ENCODE measurements around the gene HERC2.

DNA sequence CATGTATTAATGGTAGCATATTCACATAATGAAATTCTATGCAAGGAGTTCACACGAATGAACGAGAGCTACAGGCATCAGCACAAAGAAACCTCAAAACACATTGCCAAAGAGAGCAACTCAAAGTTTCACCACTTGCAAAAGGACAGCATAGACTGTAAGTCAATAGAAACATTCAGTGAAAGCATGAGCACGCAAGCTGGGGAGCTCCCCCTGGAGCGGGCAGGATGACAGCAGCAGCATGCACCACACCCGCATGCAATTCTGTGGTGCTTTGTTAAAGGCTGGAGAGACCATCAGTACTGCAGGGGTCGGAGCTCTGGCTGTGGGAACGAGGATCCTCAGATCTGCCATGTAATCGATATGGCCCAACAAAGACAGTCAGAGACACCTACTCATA is 241.6 kb downstream of the HERC2 start:
- TF ChIP-seq TAF1 (IDR thresholded peaks at IDR 0.05; ENCODE audit: borderline replicate concordance, insufficient read depth, low read length) (no peak), POLR2AphosphoS5 (IDR thresholded peaks at IDR 0.05; ENCODE audit: low read depth, low read length) (no peak), SIN3A (IDR thresholded peaks at IDR 0.05; ENCODE audit: borderline replicate concordance, insufficient read depth, low read length) (no peak), FOXP2 (optimal IDR thresholded peaks at IDR 0.05; ENCODE audit: borderline replicate concordance, extremely low read depth, extremely low read length, insufficient read depth) (no peak)
- TF ChIP-seq, protein P1, sequence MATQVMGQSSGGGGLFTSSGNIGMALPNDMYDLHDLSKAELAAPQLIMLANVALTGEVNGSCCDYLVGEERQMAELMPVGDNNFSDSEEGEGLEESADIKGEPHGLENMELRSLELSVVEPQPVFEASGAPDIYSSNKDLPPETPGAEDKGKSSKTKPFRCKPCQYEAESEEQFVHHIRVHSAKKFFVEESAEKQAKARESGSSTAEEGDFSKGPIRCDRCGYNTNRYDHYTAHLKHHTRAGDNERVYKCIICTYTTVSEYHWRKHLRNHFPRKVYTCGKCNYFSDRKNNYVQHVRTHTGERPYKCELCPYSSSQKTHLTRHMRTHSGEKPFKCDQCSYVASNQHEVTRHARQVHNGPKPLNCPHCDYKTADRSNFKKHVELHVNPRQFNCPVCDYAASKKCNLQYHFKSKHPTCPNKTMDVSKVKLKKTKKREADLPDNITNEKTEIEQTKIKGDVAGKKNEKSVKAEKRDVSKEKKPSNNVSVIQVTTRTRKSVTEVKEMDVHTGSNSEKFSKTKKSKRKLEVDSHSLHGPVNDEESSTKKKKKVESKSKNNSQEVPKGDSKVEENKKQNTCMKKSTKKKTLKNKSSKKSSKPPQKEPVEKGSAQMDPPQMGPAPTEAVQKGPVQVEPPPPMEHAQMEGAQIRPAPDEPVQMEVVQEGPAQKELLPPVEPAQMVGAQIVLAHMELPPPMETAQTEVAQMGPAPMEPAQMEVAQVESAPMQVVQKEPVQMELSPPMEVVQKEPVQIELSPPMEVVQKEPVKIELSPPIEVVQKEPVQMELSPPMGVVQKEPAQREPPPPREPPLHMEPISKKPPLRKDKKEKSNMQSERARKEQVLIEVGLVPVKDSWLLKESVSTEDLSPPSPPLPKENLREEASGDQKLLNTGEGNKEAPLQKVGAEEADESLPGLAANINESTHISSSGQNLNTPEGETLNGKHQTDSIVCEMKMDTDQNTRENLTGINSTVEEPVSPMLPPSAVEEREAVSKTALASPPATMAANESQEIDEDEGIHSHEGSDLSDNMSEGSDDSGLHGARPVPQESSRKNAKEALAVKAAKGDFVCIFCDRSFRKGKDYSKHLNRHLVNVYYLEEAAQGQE (IDR thresholded peaks at IDR 0.05; ENCODE audit: insufficient read depth in 1 of 2, low read depth in 2 of 2, low read length in 2 of 2): no peak

Data from PFSK-1 (cell line).